ENCODE data around the gene SEPTIN12. TPM values are rescaled to one million over a fixed set of nuclear protein-coding genes. Genes with fewer than 3 reads are reported as not detected.
A peak's percentile ranks its signal among the peaks of the same experiment; 100 is the strongest.

Gene SEPTIN12
- total and polyA plus RNA-seq, 8 donors = 1.4 TPM; not detected in 7

- DNase-seq = no peak
- Histone ChIP-seq H3K27me3 (no peaks in the 10 kb centered on the region), H3K36me3 (no peaks in the 10 kb centered on the region), H3K9me3 (no peaks in the 10 kb centered on the region), H3K4me3 (no peak overlapping the region), H3K4me1 (peaks cover 0 to 3% (median 0%) of the 10 kb centered on the region in 3 donors), H3K27ac (no peak overlapping the region)
- TF ChIP-seq CTCF (IDR thresholded peaks at IDR 0.05) = no peak
- intact Hi-C loops (cut with DNase I) = no loop called here
- no peak for ATAC-seq
- 87 to 95% methylated on average over 4 of the region's 4 CpGs for WGBS, 2 donors
- FAIRE-seq = no peak
Observed at GRCh38 chr16:4736546-4736945, 51.6 kb downstream of the SEPTIN12 start.

GRCh38 chr16:4734730-4735535, 53.2 kb downstream of the SEPTIN12 start:
- intact Hi-C loops (cut with DNase I) = no loop called here

GRCh38 chr16:4734063-4734729, 53.9 kb downstream of the SEPTIN12 start, which contains the start of the genes ANKS3 and DNAAF8:
Gene ANKS3, minus strand, starts transcription at chr16:4734271. Its CDS starts 4,122 bp downstream, at chr16:4730149.
Gene DNAAF8, plus strand, starts transcription at chr16:4734537. Its CDS starts 1,978 bp downstream, at chr16:4736515.
- ATAC-seq (peak; percentile 93 to 97 (median 94)), DNase-seq (peak; percentile 92 to 98 (median 96)), FAIRE-seq (no peak)
- 0% methylated on average over 41 to 70 of the region's 70 CpGs for WGBS, 2 donors
- TF ChIP-seq CTCF (IDR thresholded peaks at IDR 0.05) = no peak
- peak within 1 kb of the TSS; percentile 67 to 90 (median 82) for H3K27ac ChIP-seq
- H3K4me1 ChIP-seq = peaks cover 0 to 3% (median 0%) of the 10 kb centered on the region in 3 donors
- H3K27me3 ChIP-seq = no peaks in the 10 kb centered on the region
- intact Hi-C loops (cut with DNase I) = no loop called here
- peaks cover 0 to 5% (median 0%) of the 10 kb centered on the region in 3 donors for H3K36me3 ChIP-seq
- no peaks in the 10 kb centered on the region for H3K9me3 ChIP-seq
- peak within 1 kb of the TSS; percentile 68 to 95 (median 84) for H3K4me3 ChIP-seq

More at GRCh38 chr16:4734730-4735535, 53.2 kb downstream of the SEPTIN12 start:
- Histone ChIP-seq H3K9me3 (no peaks in the 10 kb centered on the region), H3K4me1 (peaks cover 0 to 3% (median 0%) of the 10 kb centered on the region in 3 donors), H3K27me3 (no peaks in the 10 kb centered on the region), H3K36me3 (no peaks in the 10 kb centered on the region), H3K4me3 (peak overlapping the region; percentile 68 to 95 (median 84)), H3K27ac (peak overlapping the region; percentile 67 to 90 (median 82))
- FAIRE-seq (no peak), ATAC-seq (peak; percentile 77 to 92 (median 84)), DNase-seq (peak; percentile 87 to 95 (median 92))
- 3 to 4% methylated on average over 38 of the region's 38 CpGs for WGBS, 2 donors
- no peak for TF ChIP-seq CTCF (IDR thresholded peaks at IDR 0.05)

GRCh38 chr16:4733747-4734062, 54.4 kb downstream of the SEPTIN12 start:
- ATAC-seq (peak in 2 of 4 donors; percentile 5 to 12), FAIRE-seq (no peak), DNase-seq (no peak)
- Histone ChIP-seq H3K27ac (peak overlapping the region; percentile 28 to 90 (median 74)), H3K36me3 (peaks cover 0 to 6% (median 0%) of the 10 kb centered on the region in 3 donors), H3K9me3 (no peaks in the 10 kb centered on the region), H3K4me3 (peak overlapping the region; percentile 68 to 95 (median 84)), H3K4me1 (peaks cover 0 to 3% (median 0%) of the 10 kb centered on the region in 3 donors), H3K27me3 (no peaks in the 10 kb centered on the region)
- intact Hi-C loops (cut with DNase I) = no loop called here
- WGBS, 2 donors = 0 to 1% methylated on average over 19 of the region's 19 CpGs
- TF ChIP-seq CTCF (IDR thresholded peaks at IDR 0.05) = no peak

Data from pancreas (tissue), 10 donors.